ENCODE results near the gene IL13RA1. TPM values are rescaled to one million over a fixed set of nuclear protein-coding genes. Genes with fewer than 3 reads are reported as not detected.

Gene IL13RA1
- polyA plus RNA-seq, 3 donors: 48.8 to 74.6 (median 72.6) TPM

GRCh38 chrX:118739577-118739976 lies 12.2 kb downstream of the IL13RA1 start:
- Mint-ChIP-seq H3K27ac (peak overlapping the region in 4 of 7 donors; percentile 37 to 64 (median 44)), H3K36me3 (peaks cover 21 to 22% of the 10 kb centered on the region in 2 donors), H3K4me3 (no peak overlapping the region)

DNA sequence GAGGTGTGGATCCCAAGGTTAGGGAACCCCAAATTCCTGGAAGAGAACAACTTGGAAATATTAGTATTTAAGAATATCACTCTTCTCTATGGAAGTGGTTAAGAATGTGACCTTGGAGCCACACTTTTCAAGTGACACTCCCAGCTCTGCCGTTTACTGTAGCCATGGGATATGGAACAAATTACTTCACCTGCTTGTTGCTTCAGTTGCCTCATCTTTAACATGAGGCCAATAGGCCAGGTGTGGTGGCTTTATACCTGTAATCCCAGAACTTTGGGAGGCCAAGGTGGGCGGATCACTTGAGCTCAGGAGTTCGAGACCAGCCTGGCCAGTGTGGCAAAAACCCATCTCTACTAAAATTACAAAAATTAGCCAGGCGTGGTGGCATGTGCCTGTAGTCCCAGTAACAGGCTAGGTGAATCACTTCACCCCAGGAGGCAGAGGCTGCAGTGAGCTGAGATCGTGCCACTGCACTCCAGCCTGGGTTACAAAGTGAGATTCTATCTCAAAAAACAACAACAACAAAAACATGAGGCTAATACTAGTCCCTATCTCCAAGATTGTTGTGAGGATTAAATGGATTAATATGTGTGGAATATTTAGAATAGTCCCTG lies 13.0 kb downstream of the IL13RA1 start:
- Histone ChIP-seq H4K20me1 (ENCODE audit: insufficient read depth, low read length) (peaks cover 57% of the 10 kb centered on the region), H3K4me2 (replicated peaks; ENCODE audit: extremely low read depth, low read length, poor library complexity, severe bottlenecking) (no peak overlapping the region), H3K27me3 (ENCODE audit: control insufficient read depth in 2 of 2, insufficient read depth in 2 of 2, low read length in 2 of 2) (no peaks in the 10 kb centered on the region), H2AFZ (ENCODE audit: insufficient read depth, low read depth, low read length, poor library complexity, severe bottlenecking) (no peak overlapping the region), H3K36me3 (replicated peaks in 1 of 2; ENCODE audit: control insufficient read depth in 1 of 2, insufficient read depth in 2 of 2, low read length in 2 of 2) (peaks cover 4 to 36% of the 10 kb centered on the region in 2 donors), H3K27ac (ENCODE audit: low read depth in 1 of 2, low read length in 2 of 2) (no peak overlapping the region), H3K9ac (ENCODE audit: insufficient read depth, low read length, poor library complexity, severe bottlenecking) (no peak overlapping the region), H3K4me3 (replicated peaks in 1 of 3; ENCODE audit: low read depth in 2 of 3, low read length in 3 of 3) (no peak overlapping the region), H3K4me1 (ENCODE audit: control insufficient read depth in 1 of 2, insufficient read depth in 2 of 2, low read length in 2 of 2) (peaks cover 6 to 7% of the 10 kb centered on the region in 2 donors), H3K9me3 (replicated peaks in 1 of 2; ENCODE audit: control insufficient read depth in 1 of 2, insufficient read depth in 1 of 2, low read length in 2 of 2) (peaks cover 0 to 6% of the 10 kb centered on the region in 2 donors), H3K79me2 (ENCODE audit: insufficient read depth, low read length) (peaks cover 61% of the 10 kb centered on the region)
- no peak for DNase-seq
- no CpG with 5 or more reads among the region's 5 CpGs for WGBS (ENCODE audit: insufficient coverage)
- TF ChIP-seq, protein P1, sequence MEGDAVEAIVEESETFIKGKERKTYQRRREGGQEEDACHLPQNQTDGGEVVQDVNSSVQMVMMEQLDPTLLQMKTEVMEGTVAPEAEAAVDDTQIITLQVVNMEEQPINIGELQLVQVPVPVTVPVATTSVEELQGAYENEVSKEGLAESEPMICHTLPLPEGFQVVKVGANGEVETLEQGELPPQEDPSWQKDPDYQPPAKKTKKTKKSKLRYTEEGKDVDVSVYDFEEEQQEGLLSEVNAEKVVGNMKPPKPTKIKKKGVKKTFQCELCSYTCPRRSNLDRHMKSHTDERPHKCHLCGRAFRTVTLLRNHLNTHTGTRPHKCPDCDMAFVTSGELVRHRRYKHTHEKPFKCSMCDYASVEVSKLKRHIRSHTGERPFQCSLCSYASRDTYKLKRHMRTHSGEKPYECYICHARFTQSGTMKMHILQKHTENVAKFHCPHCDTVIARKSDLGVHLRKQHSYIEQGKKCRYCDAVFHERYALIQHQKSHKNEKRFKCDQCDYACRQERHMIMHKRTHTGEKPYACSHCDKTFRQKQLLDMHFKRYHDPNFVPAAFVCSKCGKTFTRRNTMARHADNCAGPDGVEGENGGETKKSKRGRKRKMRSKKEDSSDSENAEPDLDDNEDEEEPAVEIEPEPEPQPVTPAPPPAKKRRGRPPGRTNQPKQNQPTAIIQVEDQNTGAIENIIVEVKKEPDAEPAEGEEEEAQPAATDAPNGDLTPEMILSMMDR (IDR thresholded peaks at IDR 0.05): no peak
- Mint-ChIP-seq H3K27ac (peak overlapping the region in 2 of 7 donors; percentile 8 to 12), H3K27me3 (ENCODE audit: low read depth in 3 of 3) (peaks cover 0 to 8% (median 0%) of the 10 kb centered on the region in 3 donors), H3K4me3 (no peak overlapping the region), H3K36me3 (peaks cover 21 to 22% of the 10 kb centered on the region in 2 donors), H3K4me1 (peaks cover 28% of the 10 kb centered on the region), H3K9me3 (peaks cover 0 to 12% (median 0%) of the 10 kb centered on the region in 7 donors)
- intact Hi-C loops (cut with micrococcal nuclease): no loop called here

More at GRCh38 chrX:118739577-118739976, 12.2 kb downstream of the IL13RA1 start:
- intact Hi-C loops (cut with micrococcal nuclease): no loop called here
- Histone ChIP-seq H3K36me3 (replicated peaks in 1 of 2; ENCODE audit: control insufficient read depth in 1 of 2, insufficient read depth in 2 of 2, low read length in 2 of 2) (peaks cover 4 to 31% of the 10 kb centered on the region in 2 donors), H3K79me2 (ENCODE audit: insufficient read depth, low read length) (peaks cover 64% of the 10 kb centered on the region), H2AFZ (ENCODE audit: insufficient read depth, low read depth, low read length, poor library complexity, severe bottlenecking) (no peak overlapping the region), H3K9ac (ENCODE audit: insufficient read depth, low read length, poor library complexity, severe bottlenecking) (no peak overlapping the region), H3K9me3 (replicated peaks in 1 of 2; ENCODE audit: control insufficient read depth in 1 of 2, insufficient read depth in 1 of 2, low read length in 2 of 2) (peaks cover 0 to 6% of the 10 kb centered on the region in 2 donors), H3K4me3 (replicated peaks in 1 of 3; ENCODE audit: low read depth in 2 of 3, low read length in 3 of 3) (no peak overlapping the region), H4K20me1 (ENCODE audit: insufficient read depth, low read length) (peaks cover 53% of the 10 kb centered on the region), H3K4me2 (replicated peaks; ENCODE audit: extremely low read depth, low read length, poor library complexity, severe bottlenecking) (no peak overlapping the region), H3K27ac (ENCODE audit: low read depth in 1 of 2, low read length in 2 of 2) (no peak overlapping the region), H3K4me1 (ENCODE audit: control insufficient read depth in 1 of 2, insufficient read depth in 2 of 2, low read length in 2 of 2) (no peaks in the 10 kb centered on the region), H3K27me3 (ENCODE audit: control insufficient read depth in 2 of 2, insufficient read depth in 2 of 2, low read length in 2 of 2) (no peaks in the 10 kb centered on the region)
- TF ChIP-seq, protein P1 (IDR thresholded peaks at IDR 0.05): no peak
- Mint-ChIP-seq H3K27me3 (ENCODE audit: low read depth in 3 of 3) (peaks cover 0 to 8% (median 0%) of the 10 kb centered on the region in 3 donors), H3K9me3 (peaks cover 0 to 12% (median 0%) of the 10 kb centered on the region in 7 donors), H3K4me1 (peaks cover 28% of the 10 kb centered on the region)
- DNase-seq: no peak
